GM18511 (cell line): ENCODE results near the gene CLTA.

ENCODE experiments used
- ATAC-seq: cut with Tn5 transposase; IDR thresholded peaks from one replicate; pipeline ENCODE4 v1.9.1; 2021; ENCODE audit warnings: mild to moderate bottlenecking, moderate library complexity; ENCODE audit not compliant: unreplicated experiment

CLTA gene

GRCh38 chr9:36190388-36191289 lies at the start of gene CLTA:
Gene CLTA (plus strand): TSS chr9:36190921. CDS start chr9:36191057, 136 bp downstream.
- peak; percentile 98 for ATAC-seq

GRCh38 chr9:36141288-36141687 lies 49.4 kb upstream of the CLTA start:
- no peak for ATAC-seq

GRCh38 chr9:36141761-36142160 lies 49.0 kb upstream of the CLTA start:
- ATAC-seq: no peak

- ATAC-seq: no peak
Observed at GRCh38 chr9:36142510-36143244, 48.0 kb upstream of the CLTA start.

- ATAC-seq: no peak
Observed at GRCh38 chr9:36143245-36143641, 47.5 kb upstream of the CLTA start.

- ATAC-seq: no peak
Observed at GRCh38 chr9:36144309-36145232, 46.1 kb upstream of the CLTA start.

- no peak for ATAC-seq
Observed at GRCh38 chr9:36145970-36146369, 44.8 kb upstream of the CLTA start.

- ATAC-seq: no peak
Observed at GRCh38 chr9:36146651-36147050, 44.1 kb upstream of the CLTA start.

- ATAC-seq: no peak
Observed at GRCh38 chr9:36147441-36148175, 43.1 kb upstream of the CLTA start.

- peak; percentile 56 for ATAC-seq
Observed at GRCh38 chr9:36148311-36149051, 42.2 kb upstream of the CLTA start.

- ATAC-seq: no peak
Observed at GRCh38 chr9:36149197-36149596, 41.5 kb upstream of the CLTA start.

- no peak for ATAC-seq
Observed at GRCh38 chr9:36150574-36151315, 40.0 kb upstream of the CLTA start.

GRCh38 chr9:36151316-36152210 lies 39.2 kb upstream of the CLTA start:
- ATAC-seq: peak; percentile 83

GRCh38 chr9:36152741-36153438 lies 37.8 kb upstream of the CLTA start:
- no peak for ATAC-seq

- no peak for ATAC-seq
Observed at GRCh38 chr9:36153746-36154145, 37.0 kb upstream of the CLTA start.

- no peak for ATAC-seq
Observed at GRCh38 chr9:36154331-36154952, 36.3 kb upstream of the CLTA start.

GRCh38 chr9:36156116-36156515 lies 34.6 kb upstream of the CLTA start:
- ATAC-seq: no peak
